ENCODE results near the gene MMP19.
A peak's percentile ranks its signal among the peaks of the same experiment; 100 is the strongest.
"Not testable (repeated sequence)": the region's sequence is repeated elsewhere in the genome, so short reads cannot be mapped to it uniquely, and the experiment has no call there.

Gene MMP19

DNA sequence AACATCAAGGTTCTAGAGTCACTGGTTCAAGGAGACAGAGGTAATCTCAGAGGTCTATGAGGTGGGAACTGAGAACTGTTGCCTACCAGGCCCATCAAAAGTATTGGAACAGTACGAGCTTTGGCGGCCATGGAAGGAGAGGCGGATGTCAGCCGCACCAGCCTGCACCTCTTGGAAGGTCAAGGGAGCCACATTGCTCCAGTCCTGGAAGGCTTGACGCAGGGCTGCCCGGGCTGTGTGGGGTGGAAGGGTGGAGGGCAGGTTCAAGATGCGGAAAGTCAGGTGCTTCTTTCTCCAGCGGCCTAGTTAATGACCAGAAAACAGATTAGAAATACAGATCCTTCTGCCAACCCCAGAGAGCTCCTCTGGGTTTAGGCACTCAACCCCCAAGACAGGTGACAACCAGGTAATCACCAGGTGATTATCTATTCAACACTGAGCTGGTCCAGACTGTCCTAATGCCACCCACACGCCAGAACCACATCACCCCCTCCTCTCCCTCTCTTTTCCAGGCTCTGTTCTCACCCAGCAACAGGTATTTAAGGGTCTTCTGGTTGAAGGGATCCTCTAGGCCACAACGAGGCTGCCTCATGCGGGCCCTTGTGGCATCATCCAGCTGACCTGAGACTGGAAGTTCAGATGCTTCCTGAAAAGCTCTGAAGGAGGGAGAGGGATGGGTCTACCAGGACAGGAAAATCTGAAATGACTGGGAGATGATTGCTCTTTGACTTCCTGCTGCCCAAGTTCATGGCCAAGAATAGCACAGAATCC is 2.0 kb downstream of the MMP19 start:
- DNase-seq, result no peak

DNA sequence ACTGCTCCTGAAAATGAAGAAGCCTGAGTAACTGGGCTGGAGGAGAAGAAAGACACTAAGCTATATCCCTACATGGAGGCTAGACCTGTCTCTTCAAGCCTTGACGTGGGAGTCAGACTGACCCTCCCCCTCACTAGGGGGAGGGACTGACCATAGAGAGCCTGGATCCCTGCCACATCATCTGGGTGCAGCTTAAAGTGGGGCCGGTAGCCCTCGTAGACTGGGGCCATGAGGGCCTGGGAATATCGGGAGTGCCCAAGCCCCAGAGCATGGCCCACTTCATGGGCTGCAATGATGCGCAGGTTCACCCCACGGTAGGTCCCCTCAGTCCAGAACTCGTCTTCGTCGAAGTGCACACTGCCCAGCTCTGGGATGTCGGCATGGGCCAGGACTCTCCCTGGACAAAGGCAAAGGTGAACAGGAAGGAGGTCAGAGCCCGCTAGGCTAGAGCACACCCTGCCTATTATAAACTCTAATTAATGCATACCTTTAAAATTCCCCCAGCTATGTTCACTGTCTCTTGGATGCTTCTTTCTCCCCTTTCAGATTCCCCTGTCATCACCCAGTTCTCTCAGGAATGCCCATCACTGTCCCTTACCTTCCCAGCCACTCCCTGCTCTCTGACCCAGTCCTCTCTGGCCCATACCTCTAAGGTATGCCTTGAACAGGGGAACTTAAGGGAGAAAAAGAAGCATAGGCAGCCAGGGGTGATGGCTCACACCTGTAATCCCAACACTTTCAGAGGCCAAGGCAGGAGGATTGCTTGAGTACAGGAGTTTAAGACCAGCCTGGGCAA is 3.2 kb downstream of the MMP19 start:
- no peak for DNase-seq

DNA sequence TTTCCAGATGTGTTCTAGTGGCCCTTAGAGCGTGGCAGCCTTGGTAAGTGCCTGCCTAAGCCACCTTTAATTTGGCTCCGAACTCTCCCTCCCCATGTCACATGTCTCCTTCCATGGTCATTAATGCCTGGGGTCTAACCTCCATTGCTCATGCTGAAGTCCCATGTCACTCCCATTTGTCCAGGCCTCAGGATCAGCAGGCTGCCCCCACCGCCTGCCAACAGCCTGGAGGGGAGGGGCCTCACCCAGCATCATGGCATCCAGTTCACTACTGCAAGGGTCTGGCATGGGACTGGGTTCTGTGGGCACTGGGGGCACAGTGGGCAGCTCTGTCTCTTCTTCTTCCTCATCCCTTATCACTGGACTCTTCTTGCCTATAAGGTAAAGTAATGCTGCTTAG is 4.4 kb downstream of the MMP19 start:
- DNase-seq, result no peak

DNA sequence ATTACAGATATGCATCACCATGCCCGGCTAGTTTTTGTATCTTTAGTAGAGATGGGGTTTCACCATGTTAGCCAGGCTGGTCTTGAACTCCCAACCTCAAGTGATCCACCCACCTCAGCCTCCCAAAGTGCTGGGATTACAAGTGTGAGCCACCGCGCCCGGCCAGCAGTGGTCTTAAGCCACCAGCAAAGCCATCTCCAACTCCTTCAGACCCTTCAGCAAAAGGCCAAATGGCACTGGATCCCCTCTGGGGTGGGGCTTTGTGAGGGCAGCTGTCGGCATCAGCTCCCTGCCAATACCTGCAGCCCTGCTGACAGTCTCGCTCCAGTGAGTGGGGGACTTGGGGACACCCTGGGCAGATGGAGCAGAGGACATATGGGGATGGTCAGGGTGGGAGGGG is 8.3 kb downstream of the MMP19 start:
- not testable (repeated sequence) for DNase-seq

DNA sequence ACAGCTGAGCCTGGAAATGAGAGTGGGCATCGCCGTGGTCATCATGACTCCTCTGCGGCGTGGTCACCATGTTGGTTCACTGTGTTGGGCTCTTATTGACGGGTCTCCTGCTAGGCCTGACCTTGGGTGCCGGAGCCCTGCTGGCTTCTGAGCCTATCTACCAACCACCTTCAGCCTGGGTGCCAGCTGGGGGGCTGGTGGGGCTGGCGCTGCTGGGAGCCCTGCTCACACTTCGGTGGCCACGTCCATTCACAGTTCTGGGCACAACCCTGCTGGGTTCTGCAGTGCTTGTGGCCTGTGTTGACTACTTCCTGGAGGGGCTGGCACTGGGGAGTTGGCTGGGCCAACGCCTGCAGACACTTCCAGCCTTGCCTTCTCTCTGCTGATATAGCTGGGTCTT is 9.7 kb downstream of the MMP19 start:
- no peak for DNase-seq

DNA sequence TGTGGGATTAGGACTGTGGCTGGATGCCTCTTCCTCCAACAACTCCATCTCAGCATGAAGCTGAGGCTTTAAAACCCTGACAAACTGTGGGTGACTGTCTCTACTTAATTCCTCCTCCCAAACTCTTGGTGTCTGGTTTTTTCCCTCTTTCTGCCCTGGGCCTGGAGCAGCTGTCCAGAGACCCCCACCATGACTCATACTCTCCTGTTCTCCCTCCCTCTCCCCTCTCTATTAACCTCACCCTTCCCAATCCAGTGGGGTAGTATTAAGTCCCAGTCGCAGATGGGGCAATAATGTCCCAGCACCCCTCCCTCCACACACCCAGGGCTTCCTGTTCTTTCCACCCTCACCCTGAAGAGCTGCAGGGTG is 11.3 kb downstream of the MMP19 start:
- no peak for DNase-seq

DNA sequence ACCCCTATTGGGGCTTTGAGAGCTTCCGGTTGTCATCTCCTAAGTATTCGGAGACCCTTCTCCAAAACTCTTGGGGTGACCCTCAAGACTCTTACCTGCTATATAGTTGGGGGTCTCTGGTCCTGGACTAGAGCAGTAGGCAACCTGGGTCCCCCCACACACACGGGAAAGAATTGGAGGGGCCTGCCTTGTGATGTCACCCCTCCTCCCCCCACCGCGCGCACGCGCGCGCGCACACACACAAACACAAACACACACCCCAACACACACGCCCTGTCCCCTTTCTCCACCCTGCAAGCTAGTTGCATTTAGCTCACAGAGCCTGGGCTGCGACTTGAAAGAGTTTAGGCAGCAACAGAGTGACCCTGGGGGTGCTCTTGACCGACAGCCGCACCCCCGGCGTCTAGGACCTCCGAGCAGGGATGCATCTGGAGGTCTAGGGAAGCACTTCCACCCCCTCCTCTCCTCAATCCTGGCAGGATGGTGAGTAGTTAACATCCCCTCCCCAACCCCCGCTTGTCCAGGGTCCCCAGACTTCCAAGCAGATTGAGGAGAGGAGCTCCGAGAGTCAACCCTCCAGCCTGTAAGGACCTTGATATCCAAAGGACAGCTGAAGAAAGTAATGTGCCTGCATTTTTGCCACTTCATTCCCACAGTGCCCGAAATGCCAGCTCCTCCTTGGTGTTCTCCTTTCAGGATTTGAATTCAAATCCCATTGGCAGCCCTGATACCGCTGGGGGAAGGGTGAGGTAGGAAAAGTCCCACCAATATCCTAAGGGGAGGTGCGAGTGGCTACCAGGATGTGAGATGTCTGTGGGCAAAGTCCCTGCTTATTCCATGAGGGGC is 11.9 kb downstream of the MMP19 start:
- DNase-seq, result peak; percentile 74

DNA sequence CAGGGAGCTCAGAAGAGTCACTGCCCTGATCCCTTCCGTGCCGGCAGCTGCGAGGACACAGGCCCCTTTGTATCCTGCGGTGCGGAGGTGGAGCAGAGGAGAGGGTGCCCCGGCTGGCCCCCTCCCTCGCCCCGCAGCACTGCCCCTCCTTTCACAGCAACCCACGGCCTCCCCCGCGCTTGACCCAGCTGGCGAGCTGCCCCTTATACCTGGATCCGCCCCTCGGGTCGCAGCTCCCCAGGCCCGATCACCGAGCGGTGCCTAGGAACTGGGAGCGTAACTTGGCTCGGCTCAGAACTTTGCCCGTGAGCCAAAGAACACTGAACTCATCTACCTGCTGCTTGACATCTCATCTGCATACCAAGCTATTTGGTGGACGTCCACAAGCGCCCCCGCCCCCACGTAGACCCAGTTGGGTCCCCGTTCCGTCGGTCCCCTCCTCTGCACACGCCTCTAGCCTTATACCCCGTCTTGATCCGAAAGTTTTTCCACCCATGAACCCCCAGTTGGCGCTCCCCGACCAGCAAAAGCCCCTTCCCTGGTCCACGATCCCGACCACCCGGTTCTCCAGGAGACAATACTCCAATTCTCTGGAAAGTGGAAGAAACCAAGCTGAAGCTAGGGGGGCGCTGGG is 12.7 kb downstream of the MMP19 start:
- peak; percentile 74 for DNase-seq

DNA sequence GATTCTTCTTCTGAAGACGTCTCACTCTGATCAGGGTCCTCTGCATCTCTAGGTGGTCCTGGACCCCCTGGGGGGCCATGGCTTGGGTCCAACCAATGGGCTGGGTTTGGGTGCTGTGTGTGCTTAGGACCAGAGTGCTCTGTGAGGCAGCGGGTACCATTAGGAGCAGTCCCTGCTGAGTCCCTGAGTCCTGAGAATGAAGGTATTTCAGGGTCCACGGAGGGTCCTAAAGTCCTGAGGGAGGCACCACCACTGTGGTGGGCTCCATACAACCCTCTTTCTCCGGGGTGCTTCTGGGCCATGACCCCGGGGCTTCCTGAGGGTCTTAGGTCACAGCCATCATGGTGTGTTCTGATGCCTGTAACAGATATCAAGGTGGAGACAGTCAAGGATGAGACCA is 14.4 kb downstream of the MMP19 start:
- no peak for DNase-seq

DNA sequence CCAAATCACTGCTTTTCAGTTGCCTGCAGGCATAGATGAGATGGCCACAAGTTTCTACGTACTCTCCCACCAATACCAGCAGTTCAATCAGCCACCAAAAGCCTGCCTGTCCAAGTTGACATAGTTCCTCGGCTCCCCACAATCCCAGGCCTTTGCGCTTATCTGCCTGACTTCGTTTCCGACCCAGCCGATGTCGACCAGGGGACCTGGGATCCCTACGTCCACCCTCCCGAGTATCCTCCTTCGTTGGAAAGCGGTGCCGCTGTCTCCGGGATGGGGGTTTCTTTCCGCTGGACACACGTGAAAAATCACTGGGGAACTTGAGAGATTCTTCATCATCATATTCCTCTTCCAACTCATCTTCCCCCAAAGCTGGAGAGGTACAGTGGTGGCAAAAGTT is 14.9 kb downstream of the MMP19 start:
- DNase-seq, result no peak

DNA sequence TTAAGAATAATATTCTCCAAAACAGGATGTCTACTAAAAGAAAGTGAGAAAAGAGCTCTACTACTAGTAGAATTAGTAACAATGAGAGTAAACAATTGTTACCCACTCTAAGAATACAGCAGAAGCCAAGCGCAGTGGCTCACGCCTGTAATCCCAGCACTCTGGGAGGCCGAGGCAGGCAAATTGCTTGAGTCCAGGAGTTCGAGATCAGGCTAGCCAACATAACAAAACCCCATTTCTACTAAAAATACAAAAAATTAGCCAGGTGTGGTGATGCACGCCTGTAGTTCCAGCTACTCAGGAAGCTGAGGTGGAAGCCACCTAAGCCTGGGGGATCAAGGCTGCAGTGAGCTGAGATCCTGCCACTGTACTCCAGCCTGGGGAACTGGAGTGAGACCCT is 18.0 kb downstream of the MMP19 start:
- no peak for DNase-seq

DNA sequence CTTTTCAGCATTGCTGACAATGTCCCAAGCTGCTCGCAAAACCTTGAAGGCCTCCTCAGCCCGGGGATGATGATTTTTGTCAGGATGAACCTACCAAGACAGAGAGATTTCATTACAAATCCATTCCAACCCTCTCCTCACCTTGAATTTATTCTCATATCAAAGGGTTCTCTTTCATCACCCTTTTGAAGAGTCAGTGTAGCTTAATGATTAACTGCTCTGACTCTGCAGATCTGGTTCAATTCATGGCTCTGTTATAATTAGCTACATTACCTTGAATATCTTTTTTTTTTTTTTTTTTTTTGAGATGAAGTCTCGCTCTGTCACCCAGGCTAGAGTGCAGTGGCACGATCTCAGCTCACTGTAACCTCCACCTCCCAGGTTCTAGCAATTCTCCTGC is 19.3 kb downstream of the MMP19 start:
- no peak for DNase-seq

DNA sequence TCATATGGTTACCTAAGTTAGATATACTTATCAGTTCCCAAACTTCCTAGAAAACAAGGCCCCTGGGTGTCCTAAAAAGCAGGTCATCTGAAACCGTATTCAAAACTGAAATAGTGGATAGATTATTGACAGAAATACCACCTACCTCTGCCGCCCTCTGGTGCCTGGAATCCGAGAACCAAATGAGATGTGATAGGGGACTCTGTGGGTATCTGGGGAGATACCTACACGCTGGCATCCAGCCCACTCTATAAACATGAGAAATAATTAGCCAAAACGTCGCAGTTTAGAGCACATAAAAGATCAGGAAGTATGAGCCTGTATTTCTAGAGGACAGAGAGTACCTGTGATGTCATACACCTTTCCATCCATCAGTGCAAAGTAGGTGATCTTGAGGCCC is 20.5 kb downstream of the MMP19 start:
- no peak for DNase-seq

DNA sequence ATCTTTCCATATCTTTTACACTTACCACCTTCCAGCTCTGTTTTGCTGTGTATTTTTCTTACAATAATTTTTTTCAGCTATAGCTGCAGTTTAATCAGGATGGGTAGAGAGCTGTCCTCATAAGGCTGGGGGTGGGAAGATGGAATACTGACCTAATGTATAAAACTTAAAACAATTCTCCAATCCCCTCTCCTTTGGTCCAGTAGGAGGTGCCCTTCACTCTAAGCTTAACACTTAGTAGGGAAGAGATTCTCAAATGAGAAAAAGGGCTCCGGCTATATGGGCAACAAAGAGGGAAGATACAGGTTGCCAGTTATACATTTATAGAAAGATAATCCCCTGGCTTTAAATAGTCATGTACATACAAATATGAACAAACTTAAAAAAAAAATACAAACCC is 22.1 kb downstream of the MMP19 start:
- no peak for DNase-seq

DNA sequence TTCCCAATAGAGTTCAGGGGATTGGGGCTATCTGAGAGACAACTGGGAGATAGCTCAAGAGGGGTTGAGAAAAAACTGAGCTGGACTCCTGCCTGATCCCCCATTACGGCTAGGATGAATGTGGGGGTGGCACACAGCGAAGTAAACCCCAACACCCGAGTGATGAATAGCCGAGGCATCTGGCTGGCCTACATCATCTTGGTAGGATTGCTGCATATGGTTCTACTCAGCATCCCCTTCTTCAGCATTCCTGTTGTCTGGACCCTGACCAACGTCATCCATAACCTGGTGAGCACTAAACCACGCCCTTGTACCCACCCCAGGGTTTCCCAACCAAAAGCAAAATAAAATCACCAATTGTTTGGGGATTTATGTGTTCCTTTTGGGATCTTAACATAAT is 23.9 kb downstream of the MMP19 start:
- DNase-seq, result no peak

DNA sequence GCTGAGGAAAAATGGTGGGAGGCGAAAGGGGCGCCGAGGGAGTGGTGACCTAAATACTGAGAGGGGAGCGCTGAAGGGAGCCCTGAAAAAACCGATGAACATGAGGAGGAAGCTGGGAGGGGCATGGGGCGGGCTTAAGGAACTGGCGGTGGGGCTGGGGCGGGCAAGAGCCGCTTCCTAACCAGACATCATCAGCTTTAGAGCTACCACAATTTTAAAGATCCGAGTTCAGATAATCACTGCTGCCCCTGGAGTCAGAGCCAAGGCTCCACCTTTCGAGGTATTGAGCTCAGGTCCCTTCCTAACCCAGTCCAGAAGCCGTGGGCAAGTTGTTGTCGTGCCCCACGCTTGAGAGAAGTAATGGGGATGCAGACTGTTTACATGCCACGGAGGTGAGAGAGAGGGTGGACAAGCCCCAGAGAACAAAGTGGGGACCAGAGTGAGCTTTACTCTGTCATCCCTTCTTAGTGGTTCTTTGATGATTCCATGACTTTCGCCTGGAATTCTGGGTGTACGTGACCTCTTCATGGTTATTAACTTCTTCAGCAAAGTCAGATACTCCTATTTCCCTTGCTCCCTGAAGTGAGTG is 24.5 kb downstream of the MMP19 start:
- DNase-seq, result no peak

DNA sequence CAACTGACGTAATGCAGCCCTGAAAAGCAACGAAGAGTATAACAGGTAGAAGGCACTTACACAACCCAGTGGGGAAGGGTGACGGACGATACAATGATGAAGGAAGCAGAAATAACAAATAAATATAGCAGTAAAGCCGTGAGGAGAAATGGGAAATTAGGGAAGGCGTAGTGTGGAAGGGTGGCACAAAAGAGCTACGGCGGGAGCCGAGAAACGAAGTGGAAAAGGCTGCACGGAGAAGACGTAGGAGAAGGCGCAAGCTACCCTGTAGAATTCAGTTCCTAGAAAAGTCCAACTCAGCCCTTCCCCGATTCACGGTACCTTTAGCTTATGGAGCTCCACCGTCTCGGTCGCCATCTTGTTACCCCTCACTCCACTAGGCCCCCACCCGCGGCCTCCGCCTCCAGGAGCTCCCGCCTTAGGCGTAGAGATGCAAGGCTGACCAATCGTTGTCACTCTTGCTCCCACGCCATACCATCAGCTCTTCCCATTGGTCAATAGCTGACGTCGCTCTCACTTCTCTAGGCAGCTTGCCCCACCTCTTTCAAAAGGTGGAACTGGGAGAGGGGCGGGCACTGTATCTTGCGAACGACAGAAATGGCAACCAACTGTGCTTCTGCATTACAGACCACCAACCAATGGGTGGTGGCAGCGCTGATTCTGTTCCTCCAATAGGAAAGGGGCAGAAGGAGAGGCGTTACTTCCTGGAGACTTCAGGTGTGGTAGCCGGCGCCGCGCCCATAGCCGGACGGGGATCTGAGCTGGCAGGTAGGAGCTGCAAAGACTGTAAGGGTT is 25.2 kb downstream of the MMP19 start, which contains the start of the genes ORMDL2 and SARNP:
ORMDL2 (plus strand) TSS at position 697 of the 795 bp plus-strand sequence. CDS start 959 bp downstream, outside the sequence.
SARNP (minus strand) TSS at position 380 of the 795 bp plus-strand sequence; CDS start at position 357, 23 bp downstream.
- DNase-seq, result peak; percentile 99

DNA sequence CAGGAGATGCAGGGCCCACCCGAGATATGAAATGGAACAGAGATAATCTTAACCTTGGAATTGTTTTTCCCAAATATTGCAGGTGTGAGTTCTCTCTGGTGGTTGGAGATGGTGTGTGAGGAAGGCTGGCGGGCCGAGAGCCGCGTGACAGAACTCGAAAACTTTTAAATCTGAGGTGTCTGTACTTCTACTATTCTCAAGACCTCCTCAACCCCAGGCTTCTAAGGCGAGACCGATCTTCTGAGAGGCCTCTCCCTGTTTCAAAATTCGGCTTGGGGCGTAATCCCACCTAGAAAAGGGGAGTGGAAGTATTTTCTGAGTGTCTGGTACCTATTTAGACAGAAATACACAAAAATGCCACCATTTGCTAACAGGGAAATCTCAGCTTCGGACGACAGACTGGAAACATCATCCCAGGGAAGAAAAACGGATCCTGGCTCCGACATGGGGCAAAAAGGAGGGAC is 25.8 kb downstream of the MMP19 start:
- DNase-seq, result no peak

DNA sequence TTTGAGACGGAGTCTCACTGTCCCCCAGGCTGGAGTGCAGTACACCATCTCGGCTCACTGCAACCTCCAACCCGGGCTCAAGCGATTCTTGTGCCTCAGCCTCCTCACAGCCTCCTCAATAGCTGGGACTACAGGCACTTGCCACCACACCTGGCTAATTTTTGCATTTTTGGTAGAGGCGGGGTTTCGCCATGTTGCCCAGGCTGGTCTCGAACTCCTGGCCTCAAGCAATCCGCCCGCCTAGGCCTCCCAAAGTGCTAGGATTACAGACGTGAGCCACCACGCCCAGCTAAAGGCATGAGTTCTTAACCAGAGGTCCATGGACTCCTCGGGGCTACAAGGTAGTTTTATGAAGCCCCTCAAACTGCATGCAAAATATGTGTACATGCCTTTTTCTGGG is 27.3 kb downstream of the MMP19 start:
- no peak for DNase-seq

DNA sequence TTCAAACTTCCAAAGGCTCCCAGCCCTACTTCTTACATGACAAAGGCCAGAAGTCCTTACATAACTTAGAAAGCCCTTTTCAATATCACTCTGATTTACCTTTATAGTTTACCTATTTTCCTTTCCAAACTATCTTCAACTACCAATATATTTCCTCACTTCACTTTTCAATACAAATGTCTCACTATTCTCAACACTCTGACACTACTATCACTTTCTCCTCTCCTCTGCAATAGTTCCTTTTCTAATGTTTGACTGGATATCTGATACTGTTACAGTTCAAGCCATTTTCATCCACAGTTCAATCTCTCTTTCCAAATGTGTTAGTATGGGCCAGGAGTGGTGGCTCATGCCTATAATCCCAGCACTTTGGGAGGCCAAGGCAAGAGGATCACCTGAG is 28.5 kb downstream of the MMP19 start:
- DNase-seq, result no peak

DNA sequence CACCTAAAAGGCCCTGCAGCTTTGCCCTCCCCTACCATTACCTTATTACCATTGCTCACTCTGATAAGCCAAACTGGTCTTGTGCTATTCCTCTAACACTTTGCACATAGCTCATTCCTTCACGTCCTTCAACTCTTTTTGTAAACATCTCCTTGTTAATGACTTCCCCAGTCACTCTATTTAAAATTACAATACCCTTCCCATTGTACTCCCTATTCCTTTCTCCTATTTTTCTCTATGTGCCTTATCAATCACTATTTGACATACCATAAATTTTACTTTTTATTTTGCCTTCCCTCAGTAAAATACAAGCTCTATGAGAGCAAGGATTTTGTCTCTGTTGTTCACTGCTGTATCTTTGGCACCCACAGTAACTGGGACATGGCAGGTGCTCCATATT is 30.6 kb downstream of the MMP19 start:
- no peak for DNase-seq

All from NCI-H748 treated with DMSO at 0.1 percent for 48 hours (cell line).